Measurements from ENCODE around the gene ADGRG7.

- no peak for TF ChIP-seq CTCF (IDR thresholded peaks at IDR 0.05)
- no peak for TF ChIP-seq POLR2A (IDR thresholded peaks at IDR 0.05; ENCODE audit: low read depth)
These were observed 21.8 kb downstream of the ADGRG7 start for GRCh38 chr3:100631236-100631635.
